Sigmoid colon (tissue), 4 donors: Measurements from ENCODE around the gene TMOD1.

Experiments
- EP300 ChIP-seq, 4 donors: sonication (generic); formaldehyde crosslinking; IDR thresholded peaks; one replicate each; pipeline ENCODE4 v1.6.1; 2017; ENCODE audit warnings: antibody characterized with exemption in 4 of 4
- POLR2A ChIP-seq, 2 donors: fragments of 450-650 bp; IDR thresholded peaks; one replicate each; pipeline ENCODE4 v1.6.1; 2016; ENCODE audit warnings: antibody characterized with exemption in 2 of 2, mild to moderate bottlenecking in 2 of 2, moderate library complexity in 2 of 2
- POLR2AphosphoS5 ChIP-seq, 4 donors: sonication (generic); formaldehyde crosslinking; IDR thresholded peaks; one replicate each; pipeline ENCODE4 v1.6.1; 2017; ENCODE audit warnings: antibody characterized with exemption in 4 of 4
- TF ChIP-seq, protein P1 (sequence below), 4 experiments: fragments of 450-650 bp in 3 of 4; fragments of 200-600 bp in 1 of 4; IDR thresholded peaks; one replicate each; pipeline ENCODE4 v1.5.1; 2016 to 2019; ENCODE audit warnings: antibody characterized with exemption in 4 of 4, mild to moderate bottlenecking in 3 of 4, moderate library complexity in 2 of 4

DNA sequence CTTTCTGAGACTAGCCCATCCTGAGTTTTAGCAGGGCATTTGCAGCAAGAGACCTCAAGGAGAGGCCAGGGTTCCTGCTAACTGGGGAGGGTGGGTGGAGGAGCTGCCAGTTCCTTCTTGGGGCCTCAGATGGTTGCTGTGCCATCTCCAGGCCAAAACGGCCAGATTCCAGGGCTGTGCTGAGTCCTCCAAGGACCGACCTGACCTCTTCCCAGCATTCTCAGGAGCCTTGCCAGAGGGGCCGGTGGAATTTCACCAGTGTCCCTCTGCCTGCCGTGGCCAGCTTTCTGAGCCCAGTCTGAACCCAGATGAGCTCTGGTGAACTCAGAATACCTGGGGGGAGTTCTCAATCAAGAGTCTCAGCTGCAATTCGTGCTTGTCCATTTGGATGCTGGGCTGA, 77.4 kb downstream of the TMOD1 start:
- no peak for TF ChIP-seq POLR2A (IDR thresholded peaks at IDR 0.05)
- TF ChIP-seq, protein P1, sequence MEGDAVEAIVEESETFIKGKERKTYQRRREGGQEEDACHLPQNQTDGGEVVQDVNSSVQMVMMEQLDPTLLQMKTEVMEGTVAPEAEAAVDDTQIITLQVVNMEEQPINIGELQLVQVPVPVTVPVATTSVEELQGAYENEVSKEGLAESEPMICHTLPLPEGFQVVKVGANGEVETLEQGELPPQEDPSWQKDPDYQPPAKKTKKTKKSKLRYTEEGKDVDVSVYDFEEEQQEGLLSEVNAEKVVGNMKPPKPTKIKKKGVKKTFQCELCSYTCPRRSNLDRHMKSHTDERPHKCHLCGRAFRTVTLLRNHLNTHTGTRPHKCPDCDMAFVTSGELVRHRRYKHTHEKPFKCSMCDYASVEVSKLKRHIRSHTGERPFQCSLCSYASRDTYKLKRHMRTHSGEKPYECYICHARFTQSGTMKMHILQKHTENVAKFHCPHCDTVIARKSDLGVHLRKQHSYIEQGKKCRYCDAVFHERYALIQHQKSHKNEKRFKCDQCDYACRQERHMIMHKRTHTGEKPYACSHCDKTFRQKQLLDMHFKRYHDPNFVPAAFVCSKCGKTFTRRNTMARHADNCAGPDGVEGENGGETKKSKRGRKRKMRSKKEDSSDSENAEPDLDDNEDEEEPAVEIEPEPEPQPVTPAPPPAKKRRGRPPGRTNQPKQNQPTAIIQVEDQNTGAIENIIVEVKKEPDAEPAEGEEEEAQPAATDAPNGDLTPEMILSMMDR (IDR thresholded peaks at IDR 0.05) = no peak
- TF ChIP-seq EP300 (IDR thresholded peaks at IDR 0.05) = no peak
- TF ChIP-seq POLR2AphosphoS5 (IDR thresholded peaks at IDR 0.05) = no peak
